Large intestine (tissue), 3 donors: ENCODE results near the gene TMEM255B. TPM values are rescaled to one million over a fixed set of nuclear protein-coding genes. Genes with fewer than 3 reads are reported as not detected.
"Not testable (repeated sequence)": the region's sequence is repeated elsewhere in the genome, so short reads cannot be mapped to it uniquely, and the experiment has no call there.

Experiments used
- DNase-seq, 2 donors: peaks; one replicate each; pipeline versions ENCODE4 v3.0.0 to v3.0.0-alpha.2; 2013
- H3K27ac ChIP-seq: one replicate; pipeline ENCODE4 v1.5.1; 2013; ENCODE audit warnings: low read length
- H3K27me3 ChIP-seq: 2 replicates; pipeline ENCODE4 v1.6.1; 2013; ENCODE audit warnings: low read length; ENCODE audit not compliant: control insufficient read depth, insufficient read depth
- H3K36me3 ChIP-seq: 2 replicates; pipeline ENCODE4 v1.6.1; 2013; ENCODE audit warnings: low read length; ENCODE audit not compliant: control insufficient read depth, insufficient read depth
- H3K4me1 ChIP-seq: one replicate; pipeline ENCODE4 v1.6.1; 2013; ENCODE audit warnings: low read length; ENCODE audit not compliant: control insufficient read depth, insufficient read depth
- H3K4me3 ChIP-seq: one replicate; pipeline ENCODE4 v1.5.1; 2013; ENCODE audit warnings: low read length
- H3K9me3 ChIP-seq: one replicate; pipeline ENCODE4 v1.6.1; 2013; ENCODE audit warnings: mild to moderate bottlenecking, low read depth, low read length, moderate library complexity; ENCODE audit not compliant: control insufficient read depth
- WGBS: methylation state at CpG from one replicate; pipeline ENCODE4 v1.1.5; 2013; ENCODE audit warnings: low lambda C conversion rate; ENCODE audit not compliant: insufficient coverage; 5-methylcytosine and 5-hydroxymethylcytosine counted together
- polyA plus RNA-seq: library from polyadenylated mRNA; unstranded; fragments of 120-200 nt; gene quantifications from one replicate; pipeline ENCODE4 v1.2.1, GENCODE V29; 2013

TMEM255B gene
- polyA plus RNA-seq, 1 donor = 5.1 TPM

DNA sequence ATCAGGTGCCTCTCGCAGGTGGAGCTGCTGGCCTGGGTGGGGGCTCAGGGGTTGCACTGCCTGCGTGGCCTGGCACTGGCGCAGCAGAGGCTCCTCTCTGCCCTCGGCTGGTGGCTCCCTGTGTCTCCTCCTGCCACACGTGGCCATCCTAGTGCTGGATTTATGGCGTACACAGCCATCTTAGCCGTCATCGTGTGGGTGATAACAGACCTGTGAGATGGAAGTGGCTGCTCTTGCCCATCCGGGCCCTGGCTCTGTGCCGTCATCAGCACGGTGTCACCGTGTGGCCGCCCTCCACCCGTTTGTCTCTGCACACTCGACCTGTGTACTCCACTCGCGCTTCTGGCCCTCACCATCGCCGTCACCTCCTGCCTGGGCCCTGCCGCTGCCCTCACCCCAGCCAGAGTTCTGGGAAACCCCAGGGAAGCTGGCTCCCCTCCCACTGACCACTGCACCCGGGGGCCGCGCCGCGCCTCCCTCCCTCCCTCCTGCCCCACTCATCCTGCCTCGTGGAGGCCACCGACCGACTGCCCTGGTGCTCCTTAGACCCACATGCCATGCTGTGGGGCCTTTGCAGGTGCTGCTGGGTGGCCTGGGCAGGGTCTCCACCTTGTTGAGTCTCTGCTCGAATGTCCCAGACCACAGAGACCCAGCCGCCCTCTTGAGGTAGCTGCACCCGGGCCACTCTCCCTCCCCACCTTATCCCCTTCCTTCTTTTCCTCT is 29.5 kb downstream of the TMEM255B start:
- Histone ChIP-seq H3K27me3 (no peaks in the 10 kb centered on the region), H3K4me3 (no peak overlapping the region), H3K9me3 (no peaks in the 10 kb centered on the region), H3K36me3 (no peaks in the 10 kb centered on the region), H3K4me1 (no peaks in the 10 kb centered on the region), H3K27ac (no peak overlapping the region)
- WGBS = 55% methylated on average over 2 of the region's 31 CpGs
- DNase-seq = no peak

DNA sequence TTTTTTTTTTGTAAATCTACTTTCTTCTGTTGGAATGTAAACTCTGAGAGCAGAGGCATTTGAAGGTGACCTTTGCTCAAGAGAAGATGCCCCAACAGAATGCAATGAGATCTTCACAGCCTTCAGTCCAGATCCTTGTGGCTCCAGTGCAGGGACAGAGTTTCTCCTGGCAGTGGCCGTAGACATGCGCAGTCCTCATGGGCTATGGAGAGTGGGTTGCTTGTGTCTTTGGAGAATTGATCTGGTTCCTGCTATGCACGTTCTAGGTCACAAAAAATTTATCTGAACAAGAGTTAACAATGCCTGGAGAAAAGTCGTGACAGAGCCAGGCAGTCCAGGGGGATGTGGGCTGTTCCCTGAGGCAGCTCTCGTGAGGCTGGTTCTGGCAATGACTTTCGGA is 30.1 kb downstream of the TMEM255B start:
- H3K27ac ChIP-seq = no peak overlapping the region
- H3K4me3 ChIP-seq = no peak overlapping the region
- 67% methylated on average over 1 of the region's 6 CpGs for WGBS
- H3K4me1 ChIP-seq = no peaks in the 10 kb centered on the region
- H3K27me3 ChIP-seq = no peaks in the 10 kb centered on the region
- H3K9me3 ChIP-seq = peaks cover 2% of the 10 kb centered on the region
- DNase-seq = no peak
- H3K36me3 ChIP-seq = no peaks in the 10 kb centered on the region

DNA sequence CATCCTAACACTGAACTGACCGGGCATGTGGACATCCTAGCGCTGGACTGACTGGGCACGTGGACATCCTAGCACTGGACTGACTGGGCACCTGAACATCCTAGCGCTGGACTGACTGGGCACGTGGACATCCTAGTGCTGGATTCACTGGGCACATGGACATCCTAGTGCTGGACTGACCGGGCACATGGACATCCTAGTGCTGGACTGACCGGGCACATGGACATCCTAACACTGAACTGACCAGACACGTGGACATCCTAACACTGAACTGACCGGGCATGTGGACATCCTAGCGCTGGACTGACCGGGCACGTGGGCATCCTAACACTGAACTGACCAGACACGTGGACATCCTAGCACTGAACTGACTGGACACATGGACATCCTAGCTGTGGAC is 30.9 kb downstream of the TMEM255B start:
- H3K4me1 ChIP-seq, H3K27ac ChIP-seq, DNase-seq, H3K9me3 ChIP-seq, H3K27me3 ChIP-seq, H3K36me3 ChIP-seq, H3K4me3 ChIP-seq: not testable (repeated sequence)
- no CpG with 5 or more reads among the region's 13 CpGs for WGBS

DNA sequence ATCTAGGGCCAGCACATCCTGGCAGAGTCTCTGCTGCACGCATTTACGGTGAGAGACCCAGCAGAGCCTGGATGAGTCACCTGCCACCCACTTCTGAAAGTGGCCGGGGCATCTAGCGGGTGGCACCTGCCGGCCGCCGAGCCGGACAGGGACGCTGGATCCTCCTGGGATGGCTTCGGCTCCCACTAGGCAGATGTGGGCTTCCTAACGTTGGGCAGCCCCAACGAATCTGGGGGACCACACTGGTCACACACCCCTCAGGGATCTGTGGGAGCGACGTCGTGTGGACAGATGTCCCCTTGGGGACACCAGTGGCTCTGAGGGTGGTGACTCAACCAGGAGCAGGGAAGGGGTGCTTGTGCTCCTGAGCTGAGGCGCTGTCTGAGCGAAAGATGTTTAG is 32.2 kb downstream of the TMEM255B start:
- peaks cover 11% of the 10 kb centered on the region for H3K9me3 ChIP-seq
- H3K4me1 ChIP-seq = no peaks in the 10 kb centered on the region
- no peak overlapping the region for H3K27ac ChIP-seq
- H3K27me3 ChIP-seq = no peaks in the 10 kb centered on the region
- H3K36me3 ChIP-seq = no peaks in the 10 kb centered on the region
- no peak for DNase-seq
- WGBS = no CpG with 5 or more reads among the region's 17 CpGs
- no peak overlapping the region for H3K4me3 ChIP-seq

DNA sequence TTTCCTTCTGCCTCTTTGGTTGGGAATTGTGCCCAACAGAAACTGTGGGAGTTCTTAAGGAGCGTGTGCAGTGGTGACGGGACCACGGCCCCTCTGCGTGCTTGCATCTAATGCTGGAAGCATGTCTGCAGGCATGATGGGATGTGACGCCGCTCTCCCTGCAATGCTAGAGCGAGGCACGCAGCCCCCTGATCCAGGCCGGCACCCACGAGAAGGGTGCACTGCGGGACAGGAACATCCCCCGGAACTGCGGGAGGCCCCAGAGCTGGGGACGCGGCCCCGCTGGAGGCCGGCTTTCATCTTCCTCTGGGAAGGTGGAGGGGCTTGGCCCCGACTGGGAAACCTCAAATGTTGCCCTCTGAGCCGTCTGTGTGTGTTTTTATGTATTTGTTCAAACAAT is 32.7 kb downstream of the TMEM255B start:
- no peak overlapping the region for H3K4me3 ChIP-seq
- H3K27ac ChIP-seq = no peak overlapping the region
- DNase-seq = no peak
- H3K36me3 ChIP-seq = no peaks in the 10 kb centered on the region
- no peaks in the 10 kb centered on the region for H3K4me1 ChIP-seq
- no peaks in the 10 kb centered on the region for H3K27me3 ChIP-seq
- peaks cover 11% of the 10 kb centered on the region for H3K9me3 ChIP-seq
- WGBS = 90% methylated on average over 2 of the region's 19 CpGs

DNA sequence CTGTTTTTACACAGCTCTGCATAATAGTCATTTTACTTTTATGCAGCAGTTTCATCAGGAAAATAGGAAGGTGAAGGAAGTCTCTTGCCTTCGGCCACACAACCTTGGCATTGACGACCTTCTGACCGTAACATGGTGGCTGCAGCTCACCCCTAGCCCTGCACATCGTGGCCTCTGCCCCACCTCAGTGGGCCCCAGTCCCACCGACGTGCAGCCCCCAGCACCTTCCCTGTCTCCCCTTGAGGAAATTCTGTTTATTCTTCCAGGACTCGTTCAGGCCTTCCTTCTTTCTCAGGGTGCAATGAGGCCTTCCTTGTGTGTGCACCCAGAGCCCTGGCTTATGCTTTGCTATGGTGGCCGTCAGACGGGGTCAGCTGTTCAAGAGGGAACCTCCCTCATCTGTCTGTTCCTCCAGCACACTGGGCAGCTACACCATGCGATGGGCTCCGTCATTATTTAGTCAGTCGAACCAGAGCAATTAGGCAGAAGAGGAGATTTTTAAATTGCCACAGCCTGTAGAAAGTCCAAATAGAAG is 33.3 kb downstream of the TMEM255B start:
- WGBS = no CpG with 5 or more reads among the region's 12 CpGs
- H3K4me1 ChIP-seq = no peaks in the 10 kb centered on the region

DNA sequence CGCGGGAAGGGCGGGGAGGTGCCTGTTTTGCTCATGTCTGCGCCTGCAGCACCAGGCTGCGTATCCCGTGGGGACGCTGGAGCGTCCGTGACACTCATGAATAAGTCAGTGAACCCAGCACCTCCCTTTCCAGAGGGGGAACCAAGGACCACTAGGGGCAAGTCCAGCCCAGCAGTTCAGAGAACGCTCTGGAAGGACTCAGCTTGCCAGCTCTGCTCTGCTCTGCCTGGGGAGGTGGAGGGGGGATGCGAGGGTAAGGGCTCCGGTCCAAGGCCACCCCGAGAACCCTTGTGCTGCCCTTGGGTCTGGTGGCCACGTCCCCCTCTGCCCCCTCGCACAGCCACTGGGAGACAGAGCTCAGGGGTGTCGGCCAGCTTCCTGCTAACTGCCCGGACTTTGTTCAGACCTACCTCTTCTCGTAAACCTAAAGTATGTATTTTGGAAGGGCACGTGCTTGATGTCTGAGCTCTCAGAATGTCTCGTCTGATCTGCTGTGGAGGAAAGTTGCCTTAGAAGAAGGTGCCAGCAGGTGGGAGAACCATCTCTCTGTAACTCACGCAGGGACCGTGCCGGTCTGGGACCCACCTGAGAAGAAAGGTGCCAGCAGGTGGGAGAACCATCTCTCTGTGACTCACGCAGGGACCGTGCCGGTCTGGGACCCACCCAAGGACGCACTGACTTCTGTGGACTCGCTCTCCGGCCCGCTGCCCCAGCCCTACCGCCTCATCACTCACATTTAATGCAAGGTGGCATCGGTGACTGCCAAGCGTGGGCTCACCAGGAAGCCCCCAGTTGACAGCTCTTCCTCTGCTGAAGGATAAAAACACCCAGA is 34.1 kb downstream of the TMEM255B start:
- peaks cover 14% of the 10 kb centered on the region for H3K9me3 ChIP-seq
- no peak for DNase-seq

More for the DNA sequence above, 33.3 kb downstream of the TMEM255B start:
- Histone ChIP-seq H3K4me3 (no peak overlapping the region), H3K27ac (no peak overlapping the region), H3K9me3 (peaks cover 14% of the 10 kb centered on the region), H3K36me3 (no peaks in the 10 kb centered on the region), H3K27me3 (no peaks in the 10 kb centered on the region)
- no peak for DNase-seq

DNA sequence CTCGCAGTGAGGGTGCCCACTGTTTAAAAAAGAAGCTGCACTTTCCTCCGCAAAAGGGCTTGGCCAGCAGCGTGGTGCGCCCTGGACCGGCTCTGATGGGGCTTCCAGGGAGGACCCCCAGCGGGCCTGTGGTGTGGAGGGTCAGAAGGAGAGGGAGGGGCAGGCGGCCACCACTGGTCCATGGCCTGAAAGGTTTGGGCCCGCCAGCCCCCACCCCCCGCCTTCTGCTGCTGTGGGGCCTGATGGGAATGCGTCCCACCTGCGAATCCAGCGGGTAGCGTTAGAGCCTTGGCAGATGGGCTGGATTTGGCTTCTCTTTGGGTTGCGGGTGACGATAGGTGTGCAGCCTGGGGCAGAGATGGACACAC is 34.7 kb downstream of the TMEM255B start:
- Histone ChIP-seq H3K4me1 (no peaks in the 10 kb centered on the region), H3K4me3 (no peak overlapping the region), H3K36me3 (no peaks in the 10 kb centered on the region), H3K27me3 (no peaks in the 10 kb centered on the region), H3K9me3 (peaks cover 14% of the 10 kb centered on the region), H3K27ac (no peak overlapping the region)
- no peak for DNase-seq
- no CpG with 5 or more reads among the region's 15 CpGs for WGBS

More for the DNA sequence above, 34.1 kb downstream of the TMEM255B start:
- H3K27ac ChIP-seq = no peak overlapping the region
- no peak overlapping the region for H3K4me3 ChIP-seq
- H3K27me3 ChIP-seq = no peaks in the 10 kb centered on the region
- H3K36me3 ChIP-seq = no peaks in the 10 kb centered on the region
- H3K4me1 ChIP-seq = no peaks in the 10 kb centered on the region
- no CpG with 5 or more reads among the region's 33 CpGs for WGBS

DNA sequence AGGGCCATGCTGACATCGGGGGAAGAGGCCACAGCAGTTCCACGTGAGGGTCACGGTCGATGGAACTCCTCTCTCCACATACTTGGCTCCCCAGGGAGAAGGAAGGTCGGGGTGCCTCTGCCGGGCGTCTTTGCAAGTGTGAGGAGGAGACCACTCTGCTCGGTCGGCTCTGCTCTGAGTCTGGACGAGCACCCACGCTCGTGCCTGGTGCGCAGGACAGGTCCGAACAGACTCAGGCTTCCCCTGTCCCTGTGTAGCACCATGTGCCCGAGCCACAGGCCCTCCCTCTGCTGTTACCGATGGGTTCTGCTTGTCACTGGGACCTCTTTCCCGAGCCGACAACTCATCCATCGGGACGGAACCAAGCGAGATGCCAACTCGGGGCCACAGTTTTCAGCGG is 35.1 kb downstream of the TMEM255B start:
- no peak for DNase-seq
- H3K4me3 ChIP-seq = no peak overlapping the region
- no CpG with 5 or more reads among the region's 23 CpGs for WGBS
- H3K27ac ChIP-seq = no peak overlapping the region
- H3K36me3 ChIP-seq = no peaks in the 10 kb centered on the region
- peaks cover 14% of the 10 kb centered on the region for H3K9me3 ChIP-seq
- H3K4me1 ChIP-seq = no peaks in the 10 kb centered on the region
- H3K27me3 ChIP-seq = no peaks in the 10 kb centered on the region

DNA sequence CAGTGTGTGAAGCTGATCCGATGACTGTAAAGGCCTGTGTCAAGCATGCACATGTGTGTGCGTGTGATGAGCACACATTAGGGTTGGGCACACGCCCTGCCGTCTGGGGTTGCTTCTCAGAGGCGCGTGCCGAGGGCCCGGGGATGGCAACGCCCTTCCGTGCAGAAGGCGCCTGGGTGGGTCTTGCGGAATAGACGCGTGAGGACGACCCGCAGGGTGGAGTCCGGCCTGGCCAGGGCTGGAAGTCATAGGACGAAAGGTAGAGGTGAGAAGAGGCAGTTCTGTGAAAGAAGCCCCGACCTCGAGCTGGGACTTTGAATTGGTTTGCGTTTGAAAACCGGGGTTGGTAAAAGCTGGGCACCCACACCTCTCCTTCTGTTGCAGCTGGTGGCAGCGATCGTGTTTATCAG is 35.7 kb downstream of the TMEM255B start:
- WGBS = no CpG with 5 or more reads among the region's 24 CpGs
- no peak for DNase-seq

More for the DNA sequence above, 35.7 kb downstream of the TMEM255B start:
- H3K27ac ChIP-seq = no peak overlapping the region
- no peak overlapping the region for H3K4me3 ChIP-seq
- no peaks in the 10 kb centered on the region for H3K27me3 ChIP-seq
- peaks cover 14% of the 10 kb centered on the region for H3K9me3 ChIP-seq
- H3K4me1 ChIP-seq = no peaks in the 10 kb centered on the region
- H3K36me3 ChIP-seq = no peaks in the 10 kb centered on the region
